Hepatocyte (in vitro differentiated cells): Measurements from ENCODE around the gene RPP25.

Source experiments
- EZH2phosphoT487 ChIP-seq: fragments of 200-600 bp; sonication (generic); IDR thresholded peaks from one replicate; pipeline ENCODE4 v1.6.1; 2018; ENCODE audit warnings: antibody characterized with exemption, mild to moderate bottlenecking, low read depth, moderate library complexity; ENCODE audit not compliant: unreplicated experiment, severe bottlenecking
- TF ChIP-seq, protein P1 (sequence below): fragments of 200-600 bp; sonication (generic); IDR thresholded peaks from 2 replicates; pipeline ENCODE4 v1.5.1; 2016; ENCODE audit warnings: antibody characterized with exemption, mild to moderate bottlenecking; ENCODE audit not compliant: poor library complexity

- TF ChIP-seq, protein P1, sequence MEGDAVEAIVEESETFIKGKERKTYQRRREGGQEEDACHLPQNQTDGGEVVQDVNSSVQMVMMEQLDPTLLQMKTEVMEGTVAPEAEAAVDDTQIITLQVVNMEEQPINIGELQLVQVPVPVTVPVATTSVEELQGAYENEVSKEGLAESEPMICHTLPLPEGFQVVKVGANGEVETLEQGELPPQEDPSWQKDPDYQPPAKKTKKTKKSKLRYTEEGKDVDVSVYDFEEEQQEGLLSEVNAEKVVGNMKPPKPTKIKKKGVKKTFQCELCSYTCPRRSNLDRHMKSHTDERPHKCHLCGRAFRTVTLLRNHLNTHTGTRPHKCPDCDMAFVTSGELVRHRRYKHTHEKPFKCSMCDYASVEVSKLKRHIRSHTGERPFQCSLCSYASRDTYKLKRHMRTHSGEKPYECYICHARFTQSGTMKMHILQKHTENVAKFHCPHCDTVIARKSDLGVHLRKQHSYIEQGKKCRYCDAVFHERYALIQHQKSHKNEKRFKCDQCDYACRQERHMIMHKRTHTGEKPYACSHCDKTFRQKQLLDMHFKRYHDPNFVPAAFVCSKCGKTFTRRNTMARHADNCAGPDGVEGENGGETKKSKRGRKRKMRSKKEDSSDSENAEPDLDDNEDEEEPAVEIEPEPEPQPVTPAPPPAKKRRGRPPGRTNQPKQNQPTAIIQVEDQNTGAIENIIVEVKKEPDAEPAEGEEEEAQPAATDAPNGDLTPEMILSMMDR = no peak
- no peak for TF ChIP-seq EZH2phosphoT487
These were observed 6.1 kb upstream of the RPP25 start for GRCh38 chr15:74962671-74963070.
